Loucy (cell line): Measurements from ENCODE around the gene NEXN.

Experiments
- EZH2phosphoT487 ChIP-seq: fragments of 200-600 bp; IDR thresholded peaks from 2 replicates; pipeline ENCODE4 v1.6.1; 2018; ENCODE audit warnings: antibody characterized with exemption, mild to moderate bottlenecking, moderate library complexity, borderline replicate concordance
- TF ChIP-seq, protein P1 (sequence below): fragments of 200-600 bp; sonication (generic); conservative IDR thresholded peaks from 2 replicates; pipeline ENCODE4 v1.5.1; 2014; ENCODE audit warnings: mild to moderate bottlenecking, antibody characterized with exemption, low read length

DNA sequence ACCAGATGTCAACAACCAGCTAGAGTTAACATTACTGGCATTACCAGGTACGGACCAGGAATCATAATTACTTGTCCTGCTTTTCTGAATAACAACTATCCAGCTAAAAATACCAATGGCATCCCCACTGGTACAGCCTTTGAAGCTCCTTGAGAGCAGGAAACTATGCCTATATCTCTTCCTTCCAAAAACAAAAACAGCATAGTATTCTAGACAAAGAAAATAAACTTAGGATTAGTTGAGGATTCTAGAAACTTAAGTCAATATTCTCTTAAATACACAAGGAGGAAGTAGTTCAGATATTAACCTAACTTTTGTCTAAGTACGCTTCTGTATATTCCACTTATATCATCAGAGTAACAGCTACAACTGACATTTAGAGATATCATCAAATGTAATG is 87.5 kb downstream of the NEXN start:
- TF ChIP-seq, protein P1, sequence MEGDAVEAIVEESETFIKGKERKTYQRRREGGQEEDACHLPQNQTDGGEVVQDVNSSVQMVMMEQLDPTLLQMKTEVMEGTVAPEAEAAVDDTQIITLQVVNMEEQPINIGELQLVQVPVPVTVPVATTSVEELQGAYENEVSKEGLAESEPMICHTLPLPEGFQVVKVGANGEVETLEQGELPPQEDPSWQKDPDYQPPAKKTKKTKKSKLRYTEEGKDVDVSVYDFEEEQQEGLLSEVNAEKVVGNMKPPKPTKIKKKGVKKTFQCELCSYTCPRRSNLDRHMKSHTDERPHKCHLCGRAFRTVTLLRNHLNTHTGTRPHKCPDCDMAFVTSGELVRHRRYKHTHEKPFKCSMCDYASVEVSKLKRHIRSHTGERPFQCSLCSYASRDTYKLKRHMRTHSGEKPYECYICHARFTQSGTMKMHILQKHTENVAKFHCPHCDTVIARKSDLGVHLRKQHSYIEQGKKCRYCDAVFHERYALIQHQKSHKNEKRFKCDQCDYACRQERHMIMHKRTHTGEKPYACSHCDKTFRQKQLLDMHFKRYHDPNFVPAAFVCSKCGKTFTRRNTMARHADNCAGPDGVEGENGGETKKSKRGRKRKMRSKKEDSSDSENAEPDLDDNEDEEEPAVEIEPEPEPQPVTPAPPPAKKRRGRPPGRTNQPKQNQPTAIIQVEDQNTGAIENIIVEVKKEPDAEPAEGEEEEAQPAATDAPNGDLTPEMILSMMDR: no peak
- no peak for TF ChIP-seq EZH2phosphoT487
